A549 (cell line): ENCODE data around the gene PSMD13. TPM values are rescaled to one million over a fixed set of nuclear protein-coding genes. Genes with fewer than 3 reads are reported as not detected.
A peak's percentile ranks its signal among the peaks of the same experiment; 100 is the strongest.

Experiments used
- ATAC-seq, 2 experiments: fragments of 200-7000 bp in 1 of 2; fragments of >200 bp in 1 of 2; cut with Nextera tagmentation in 1 of 2; cut with Tn5 transposase in 1 of 2; 3 replicates each; pipeline versions ENCODE4 v1.8.0 to v1.9.1; 2018 to 2020; ENCODE audit warnings: mild to moderate bottlenecking in 1 of 2, moderate library complexity in 1 of 2
- CTCF ChIA-PET: fragments of 300-600 bp; sonication (Branson Sonifier 250); formaldehyde crosslinking; extraction: SDS; loops from one replicate; lab custom pipeline; 2021; ENCODE audit warnings: antibody characterized with exemption, inconsistent platforms; lab: Yijun Ruan, JAX
- POLR2A ChIA-PET: fragments of 350-600 bp; formaldehyde crosslinking; extraction: SDS; loops from one replicate; lab custom pipeline; 2021; ENCODE audit warnings: antibody characterized with exemption, inconsistent platforms; lab: Yijun Ruan, JAX
- DNase-seq, 2 experiments: peaks; one replicate each; pipeline versions ENCODE4 v3.0.0 to v3.0.0-alpha.2; 2011 to 2016; ENCODE audit warnings: low read depth in 1 of 2, low spot score in 1 of 2
- FAIRE-seq: peaks from 2 replicates; lab custom pipeline; 2011; peaks lifted over from hg19 to GRCh38; lab: Jason Lieb, UNC
- H3K27ac ChIP-seq, 2 experiments: fragments of >200 bp; sonication (Bioruptor Twin); formaldehyde crosslinking; 3 replicates each; pipeline ENCODE4 v1.5.1; 2016 to 2017
- H3K4me1 ChIP-seq: fragments of >200 bp; sonication (Bioruptor Twin); formaldehyde crosslinking; 3 replicates; pipeline ENCODE4 v1.6.1; 2016
- H3K4me2 ChIP-seq: fragments of >200 bp; sonication (Bioruptor Twin); formaldehyde crosslinking; 3 replicates; pipeline ENCODE4 v1.6.1; 2016
- H3K4me3 ChIP-seq: fragments of >200 bp; sonication (Bioruptor Twin); formaldehyde crosslinking; 3 replicates; pipeline ENCODE4 v1.5.1; 2016
- H3K9me3 ChIP-seq: fragments of >200 bp; sonication (Bioruptor Twin); formaldehyde crosslinking; 3 replicates; pipeline ENCODE4 v1.6.1; 2016
- BHLHE40 ChIP-seq: IDR thresholded peaks from 2 replicates; pipeline ENCODE4 v1.6.1; 2012; ENCODE audit warnings: low read depth, low read length, inconsistent platforms
- CHD4 ChIP-seq: fragments of 200-600 bp; sonication (generic); IDR thresholded peaks from 2 replicates; pipeline ENCODE4 v1.6.1; 2016; ENCODE audit warnings: antibody characterized with exemption, mild to moderate bottlenecking, borderline replicate concordance
- EHMT2 ChIP-seq: fragments of 200-600 bp; sonication (generic); IDR thresholded peaks from 2 replicates; pipeline ENCODE4 v1.6.1; 2016; ENCODE audit warnings: antibody characterized with exemption, low read depth, mild to moderate bottlenecking, moderate library complexity
- EP300 ChIP-seq, 2 experiments: fragments of >200 bp; sonication (Bioruptor Twin); formaldehyde crosslinking; IDR thresholded peaks; 2 replicates in 1 of 2; 3 replicates in 1 of 2; pipeline ENCODE4 v1.6.1; 2016 to 2017
- HOXB13 ChIP-seq: fragments of 250-450 bp; sonication (Bioruptor Pico); IDR thresholded peaks from 2 replicates; pipeline ENCODE4 v1.5.0; 2020; ENCODE audit warnings: low read depth, mild to moderate bottlenecking, moderate library complexity
- JUNB ChIP-seq: fragments of >200 bp; sonication (Bioruptor Twin); formaldehyde crosslinking; IDR thresholded peaks from 2 replicates; pipeline ENCODE4 v1.6.1; 2016
- KDM1A ChIP-seq: fragments of 200-600 bp; sonication (generic); IDR thresholded peaks from 2 replicates; pipeline ENCODE4 v1.6.1; 2016; ENCODE audit warnings: low read depth, mild to moderate bottlenecking
- KDM5A ChIP-seq: fragments of 200-600 bp; sonication (generic); IDR thresholded peaks from 2 replicates; pipeline ENCODE4 v1.6.1; 2016; ENCODE audit warnings: antibody characterized with exemption, mild to moderate bottlenecking
- MAX ChIP-seq: IDR thresholded peaks from 2 replicates; pipeline ENCODE4 v1.6.1; 2012
- MAZ ChIP-seq: fragments of 150-350 bp; IDR thresholded peaks from 2 replicates; pipeline ENCODE4 v1.6.1; 2014; ENCODE audit warnings: antibody characterized with exemption, low read depth, low read length, borderline replicate concordance
- NFE2L2 ChIP-seq: fragments of 150-350 bp; conservative IDR thresholded peaks from 2 replicates; pipeline ENCODE4 v1.6.1; 2014; ENCODE audit warnings: low read length
- POLR2AphosphoS2 ChIP-seq: conservative IDR thresholded peaks from 2 replicates; pipeline ENCODE4 v1.6.1; 2012; ENCODE audit warnings: low read length, improper control_type of control experiment, inconsistent platforms
- RCOR1 ChIP-seq: fragments of 150-350 bp; IDR thresholded peaks from 2 replicates; pipeline ENCODE4 v1.6.1; 2014; ENCODE audit warnings: antibody characterized with exemption, low read length, low read depth
- REST ChIP-seq: fragments of 200-600 bp; sonication (generic); IDR thresholded peaks from 2 replicates; pipeline ENCODE4 v1.6.1; 2016; ENCODE audit warnings: antibody characterized with exemption, mild to moderate bottlenecking, moderate library complexity
- SMC3 ChIP-seq: fragments of >200 bp; sonication (Bioruptor Twin); formaldehyde crosslinking; IDR thresholded peaks from 3 replicates; pipeline ENCODE4 v1.6.1; 2018; ENCODE audit warnings: inconsistent platforms
- SREBF2 ChIP-seq: fragments of 450-650 bp; IDR thresholded peaks from 2 replicates; pipeline ENCODE4 v1.6.1; 2014; ENCODE audit warnings: mild to moderate bottlenecking, moderate library complexity
- TP53 ChIP-seq: fragments of 250-450 bp; sonication (Bioruptor Pico); IDR thresholded peaks from 2 replicates; pipeline ENCODE4 v1.5.0; 2021; ENCODE audit warnings: mild to moderate bottlenecking, moderate library complexity
- ZFP36 ChIP-seq: fragments of 450-650 bp; IDR thresholded peaks from 2 replicates; pipeline ENCODE4 v1.6.1; 2014; ENCODE audit warnings: borderline replicate concordance; ENCODE audit not compliant: partially characterized antibody
- ZNF302 ChIP-seq: fragments of 250-450 bp; sonication (Bioruptor Pico); IDR thresholded peaks from 2 replicates; pipeline ENCODE4 v1.9.0; 2021; ENCODE audit warnings: inconsistent platforms, mild to moderate bottlenecking, moderate library complexity
- WGBS: methylation state at CpG from one replicate; pipeline ENCODE4 v1.1.6; 2017; ENCODE audit errors: missing lambda C conversion rate; 5-methylcytosine and 5-hydroxymethylcytosine counted together
- polyA plus RNA-seq, 4 experiments: library from polyadenylated mRNA; depleted of rRNA in 3 of 4; stranded (reverse); fragments of >200 nt; fragmentation: RNase III in 1 of 4; extraction: RNeasy Plus Mini Kit Qiagen cat#74134 plus additional on column Dnase treatment in 1 of 4; gene quantifications; 2 replicates in 3 of 4; 3 replicates in 1 of 4; pipeline ENCODE4 v1.2.3, GENCODE V29; 2011 to 2017
- TF ChIP-seq, protein P1 (sequence below): fragments of >200 bp; sonication (Bioruptor Twin); formaldehyde crosslinking; IDR thresholded peaks from 3 replicates; pipeline ENCODE4 v1.6.1; 2016
- TF ChIP-seq, protein P2 (sequence below): fragments of >200 bp; sonication (Bioruptor Twin); formaldehyde crosslinking; IDR thresholded peaks from 2 replicates; pipeline ENCODE4 v1.6.1; 2016

The PSMD13 gene
- polyA plus RNA-seq, 2 of the 4 experiments (the other 2 are of a cell fraction), result 153 to 198 TPM

DNA sequence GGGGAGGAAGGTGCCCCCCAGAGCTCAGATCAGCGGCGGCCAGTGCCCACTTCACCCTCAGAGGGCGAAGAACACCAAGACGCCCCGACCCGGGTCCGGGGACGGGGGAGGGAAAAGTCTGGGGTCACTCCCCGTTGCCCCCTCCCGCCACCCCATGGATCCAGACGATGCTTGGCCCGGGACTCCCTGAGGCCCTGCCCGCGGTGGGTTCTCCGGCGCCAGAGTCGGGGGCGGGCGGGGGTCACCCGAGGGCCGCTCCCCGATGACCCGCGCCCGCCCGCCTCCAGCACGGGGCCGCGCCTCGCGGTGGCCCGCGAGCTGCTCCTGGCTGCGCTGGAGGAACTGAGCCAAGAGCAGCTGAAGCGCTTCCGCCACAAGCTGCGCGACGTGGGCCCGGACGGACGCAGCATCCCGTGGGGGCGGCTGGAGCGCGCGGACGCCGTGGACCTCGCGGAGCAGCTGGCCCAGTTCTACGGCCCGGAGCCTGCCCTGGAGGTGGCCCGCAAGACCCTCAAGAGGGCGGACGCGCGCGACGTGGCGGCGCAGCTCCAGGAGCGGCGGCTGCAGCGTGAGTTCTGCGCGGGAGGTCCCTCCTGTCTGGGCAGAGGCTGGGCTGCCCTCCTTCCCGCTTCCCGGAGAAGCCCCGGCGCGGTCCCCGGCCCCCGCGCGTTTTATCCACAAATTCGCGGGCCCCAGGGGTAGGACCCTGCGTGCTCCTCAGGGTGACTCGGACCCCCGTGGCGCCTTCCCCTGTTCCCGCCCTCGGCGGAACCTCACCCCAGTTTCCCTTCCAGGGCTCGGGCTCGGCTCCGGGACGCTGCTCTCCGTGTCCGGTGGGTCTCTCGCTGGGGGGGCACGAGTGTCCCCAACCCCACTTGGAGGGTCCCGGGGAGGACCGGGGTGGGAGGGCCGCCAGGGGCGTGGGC is 42.5 kb downstream of the PSMD13 start:
- peak overlapping the region; percentile 33; the same call in 2 of the 3 replicates for H3K4me3 ChIP-seq
- FAIRE-seq (no peak), DNase-seq (no peak), ATAC-seq (no peak)
- ChIA-PET POLR2A (interaction anchor here (0.5 kb wide), 1 partner anchor 75 kb away, joined by 4 read pairs; no protein-coding TSS in a partner anchor), CTCF (interaction anchor here (0.9 to 3.1 kb wide), 3 partner anchors 20 to 60 kb away, joined by 3 to 12 read pairs (median 3); no protein-coding TSS in a partner anchor)
- TF ChIP-seq RCOR1, result no peak
- no peak for TF ChIP-seq JUNB
- TF ChIP-seq SREBF2, result no peak
- TF ChIP-seq KDM1A, result no peak
- 0 out of 6 replicates have a peak overlapping the region, but pooled peaks of 1 of the 2 experiments have one; percentile 6 for H3K27ac ChIP-seq
- peak overlapping the region; percentile 85 for H3K4me2 ChIP-seq
- 69% methylated on average over 55 of the region's 97 CpGs for WGBS
- no peaks in the 10 kb centered on the region; the same call in 2 of the 3 replicates for H3K9me3 ChIP-seq
- peaks cover 14% of the 10 kb centered on the region; the same call in 1 of the 3 replicates for H3K4me1 ChIP-seq

- ChIA-PET CTCF (interaction anchor here (0.9 to 3.1 kb wide), 6 partner anchors 9 to 238 kb away, joined by 3 to 12 read pairs (median 6); no protein-coding TSS in a partner anchor), POLR2A (interaction anchor here (0.5 kb wide), 1 partner anchor 75 kb away, joined by 4 read pairs; no protein-coding TSS in a partner anchor)
- Histone ChIP-seq H3K4me2 (peak overlapping the region; percentile 85), H3K4me1 (peaks cover 14% of the 10 kb centered on the region; the same call in 1 of the 3 replicates), H3K27ac (0 out of 6 replicates have a peak overlapping the region, but pooled peaks of 1 of the 2 experiments have one; percentile 6), H3K9me3 (no peaks in the 10 kb centered on the region; the same call in 2 of the 3 replicates), H3K4me3 (peak overlapping the region; percentile 33)
- peak in 1 of 2 experiments; percentile 48 for DNase-seq
- no peak for FAIRE-seq
- WGBS, result 20% methylated on average over 28 of the region's 85 CpGs
- TF ChIP-seq REST (peak; percentile 85), MAX (peak; percentile 38; the same call in 1 of the 2 replicates), HOXB13 (CRISPR knock-in tag) (no peak), EP300 (IDR thresholded peaks at IDR 0.05) (no peak)
- ATAC-seq, result peak; percentile 52 to 65
These were observed 43.4 kb downstream of the PSMD13 start for GRCh38 chr11:279966-280705.

- ATAC-seq, result peak; percentile 3 to 5; a peak in 1 of 6 replicates
- Histone ChIP-seq H3K9me3 (no peaks in the 10 kb centered on the region; the same call in 2 of the 3 replicates), H3K27ac (no peak overlapping the region), H3K4me3 (peak overlapping the region; percentile 33; the same call in 1 of the 3 replicates), H3K4me1 (peaks cover 14% of the 10 kb centered on the region; the same call in 1 of the 3 replicates), H3K4me2 (peak overlapping the region; percentile 85)
- CTCF ChIA-PET, result interaction anchor here (0.8 to 2.9 kb wide), 6 partner anchors 10 to 238 kb away, joined by 3 to 13 read pairs (median 6); no protein-coding TSS in a partner anchor
- no peak for FAIRE-seq
- DNase-seq, result peak in 1 of 2 experiments; percentile 37
- TF ChIP-seq JUNB, result no peak
- TF ChIP-seq CHD4, result no peak
- TF ChIP-seq TP53, result no peak
- no peak for TF ChIP-seq KDM5A
- no peak for TF ChIP-seq EHMT2
- no peak for TF ChIP-seq POLR2AphosphoS2
- TF ChIP-seq ZNF302 (CRISPR knock-in tag), result no peak
- no peak for TF ChIP-seq MAZ
- no peak for TF ChIP-seq SMC3
- TF ChIP-seq, protein P1, sequence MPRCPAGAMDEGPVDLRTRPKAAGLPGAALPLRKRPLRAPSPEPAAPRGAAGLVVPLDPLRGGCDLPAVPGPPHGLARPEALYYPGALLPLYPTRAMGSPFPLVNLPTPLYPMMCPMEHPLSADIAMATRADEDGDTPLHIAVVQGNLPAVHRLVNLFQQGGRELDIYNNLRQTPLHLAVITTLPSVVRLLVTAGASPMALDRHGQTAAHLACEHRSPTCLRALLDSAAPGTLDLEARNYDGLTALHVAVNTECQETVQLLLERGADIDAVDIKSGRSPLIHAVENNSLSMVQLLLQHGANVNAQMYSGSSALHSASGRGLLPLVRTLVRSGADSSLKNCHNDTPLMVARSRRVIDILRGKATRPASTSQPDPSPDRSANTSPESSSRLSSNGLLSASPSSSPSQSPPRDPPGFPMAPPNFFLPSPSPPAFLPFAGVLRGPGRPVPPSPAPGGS, result no peak
- TF ChIP-seq BHLHE40, result no peak
- TF ChIP-seq ZFP36, result no peak
- TF ChIP-seq NFE2L2, result no peak
- TF ChIP-seq, protein P2, sequence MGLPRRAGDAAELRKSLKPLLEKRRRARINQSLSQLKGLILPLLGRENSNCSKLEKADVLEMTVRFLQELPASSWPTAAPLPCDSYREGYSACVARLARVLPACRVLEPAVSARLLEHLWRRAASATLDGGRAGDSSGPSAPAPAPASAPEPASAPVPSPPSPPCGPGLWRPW, result no peak
- 28% methylated on average over 64 of the region's 79 CpGs for WGBS
- POLR2A ChIA-PET, result no interaction called here
These were observed 44.1 kb downstream of the PSMD13 start for GRCh38 chr11:280706-281485.
